GM19193 (cell line): ENCODE results near the gene TMEM200C.

ENCODE experiments used
- POLR2A ChIP-seq: IDR thresholded peaks from 4 replicates; pipeline ENCODE4 v1.6.1; 2011; ENCODE audit not compliant: insufficient read depth, insufficient read length; ENCODE audit errors: extremely low read depth

The TMEM200C gene

DNA sequence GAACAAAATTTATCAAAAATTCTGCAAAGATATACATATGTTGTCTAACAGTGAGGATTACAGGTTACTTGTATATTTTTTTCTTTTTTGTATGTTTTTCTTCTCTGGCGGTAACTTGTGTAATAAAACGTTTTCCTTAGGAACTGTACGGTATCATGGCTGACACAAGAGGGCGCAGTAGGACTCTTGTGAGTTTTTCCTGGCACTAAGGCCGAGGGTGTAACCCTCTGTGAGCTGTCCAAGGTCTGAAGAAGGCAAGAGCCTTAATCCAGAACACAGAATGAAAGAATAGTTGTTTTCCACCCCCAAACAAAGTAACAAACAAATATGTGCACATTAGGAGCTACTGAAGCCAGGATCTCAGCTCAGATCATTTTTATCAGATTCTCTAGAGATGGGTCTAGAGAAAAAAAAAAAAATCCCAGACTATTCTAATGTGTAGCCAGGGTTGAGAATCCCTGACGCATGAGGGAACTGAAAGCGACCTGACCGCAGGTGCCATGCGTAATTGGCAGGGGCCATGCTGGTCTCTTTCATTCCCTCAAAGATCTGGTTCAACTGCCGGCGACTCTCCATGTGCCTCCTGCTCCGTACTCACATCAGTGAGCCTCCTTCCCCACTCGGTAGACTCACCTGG lies 27.0 kb downstream of the TMEM200C start:
- no peak for TF ChIP-seq POLR2A

DNA sequence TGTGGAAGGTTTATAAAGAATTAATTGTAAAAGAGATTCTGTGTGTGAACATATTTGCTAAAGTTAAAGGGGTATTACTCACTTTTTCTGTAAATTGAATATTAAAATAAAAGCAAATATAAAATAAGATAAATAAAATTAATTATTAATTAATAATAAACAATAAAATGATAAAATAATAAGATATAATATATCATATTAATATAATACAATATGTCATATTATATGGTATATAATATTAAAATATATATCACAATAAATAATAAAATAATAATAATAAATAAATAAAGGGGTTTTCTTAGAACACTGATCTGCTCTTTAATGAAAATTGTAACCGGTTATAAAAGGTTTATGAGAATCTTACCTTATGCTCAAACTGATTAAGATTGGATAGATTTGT lies 29.8 kb downstream of the TMEM200C start:
- TF ChIP-seq POLR2A = no peak

DNA sequence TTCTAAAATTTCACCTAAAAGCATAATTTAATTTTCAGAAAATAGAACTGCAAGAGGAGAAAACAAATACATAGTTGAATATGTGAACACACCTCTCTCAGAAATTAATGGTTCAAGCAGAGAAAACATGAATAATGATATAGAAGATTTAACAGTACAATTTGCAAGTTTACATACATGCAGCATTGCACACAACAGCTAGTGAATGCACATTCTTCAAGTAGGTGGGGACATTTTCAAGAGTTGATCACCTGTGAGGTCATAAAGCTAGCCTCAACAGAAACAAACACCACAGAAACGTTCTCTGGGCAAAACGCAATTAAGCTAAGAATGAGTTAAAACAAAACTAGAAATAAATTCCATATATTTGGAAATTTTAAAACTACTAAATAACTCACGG lies 38.1 kb downstream of the TMEM200C start:
- TF ChIP-seq POLR2A = no peak

DNA sequence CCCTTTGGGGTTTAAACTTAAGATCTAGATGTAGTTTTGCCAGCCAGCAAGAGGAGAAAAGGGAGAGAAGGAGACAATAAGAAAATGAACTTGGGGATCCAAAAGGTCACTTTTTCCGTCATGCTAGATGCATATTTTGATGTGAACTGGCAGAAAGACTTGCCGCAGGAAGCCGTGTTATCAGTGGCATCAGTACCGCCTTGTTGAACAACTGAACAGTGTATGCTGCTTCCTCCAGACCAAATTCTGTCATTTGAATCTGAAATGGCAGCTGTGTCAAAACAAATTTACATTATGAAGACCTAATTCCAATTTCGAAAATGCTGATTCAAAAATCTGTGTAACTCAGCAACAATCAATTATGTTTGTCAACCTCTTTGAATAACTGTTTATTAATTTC lies 42.1 kb downstream of the TMEM200C start:
- TF ChIP-seq POLR2A = no peak

DNA sequence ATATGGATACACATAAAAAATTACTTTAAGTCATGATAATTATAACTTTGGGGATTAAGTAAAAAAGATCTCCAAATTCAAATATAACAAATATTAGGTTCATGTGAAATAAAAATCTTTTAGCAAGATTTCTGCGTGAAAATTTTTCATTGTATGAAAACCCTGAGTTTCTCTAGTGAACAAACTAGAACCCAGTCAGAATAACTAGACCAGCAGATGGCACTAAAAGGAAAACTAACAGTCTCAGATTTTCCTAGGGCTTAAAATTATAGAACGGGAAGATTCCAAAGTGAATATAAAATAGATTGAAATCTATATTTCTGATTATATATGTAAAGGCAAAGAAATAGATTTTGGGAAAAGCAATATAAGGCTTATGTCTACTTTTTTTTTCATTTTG lies 43.3 kb downstream of the TMEM200C start:
- no peak for TF ChIP-seq POLR2A

DNA sequence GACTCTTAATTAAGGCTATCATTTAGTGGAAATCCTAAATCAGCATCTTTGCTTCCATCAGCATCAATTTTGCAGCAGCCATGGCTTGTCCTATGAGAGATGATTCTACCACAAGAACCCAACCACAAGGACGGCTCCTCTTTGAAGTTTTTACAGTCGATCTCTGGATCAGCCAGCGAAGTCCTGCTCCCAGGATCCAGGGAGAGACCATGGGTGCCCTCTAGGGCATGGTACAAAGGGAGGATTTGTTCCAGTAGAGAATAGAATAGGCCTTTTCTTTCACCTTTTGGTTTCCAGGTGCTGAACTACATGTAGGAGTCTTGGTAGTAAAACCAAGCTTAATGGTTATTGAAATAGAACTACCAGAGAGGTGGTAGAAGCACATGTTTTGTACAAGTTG lies 52.7 kb downstream of the TMEM200C start:
- no peak for TF ChIP-seq POLR2A

DNA sequence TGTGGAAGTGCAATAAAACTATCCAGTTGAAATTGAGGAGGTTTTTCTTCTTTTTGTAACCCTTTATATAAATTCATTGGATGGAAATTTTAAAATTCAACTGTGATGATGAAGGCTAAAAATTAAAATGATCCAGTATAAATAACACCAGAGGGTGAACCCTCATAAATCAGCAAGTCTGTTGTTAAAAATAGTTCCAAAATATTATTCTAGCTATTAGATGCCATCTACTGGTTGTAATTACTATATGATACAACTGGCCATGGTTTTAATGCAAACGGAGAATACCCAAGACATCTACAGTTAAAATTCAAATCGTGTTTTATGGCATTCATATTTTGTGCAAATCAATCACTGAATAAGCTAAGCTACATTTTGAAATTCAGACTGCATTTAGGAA lies 53.8 kb downstream of the TMEM200C start:
- no peak for TF ChIP-seq POLR2A

DNA sequence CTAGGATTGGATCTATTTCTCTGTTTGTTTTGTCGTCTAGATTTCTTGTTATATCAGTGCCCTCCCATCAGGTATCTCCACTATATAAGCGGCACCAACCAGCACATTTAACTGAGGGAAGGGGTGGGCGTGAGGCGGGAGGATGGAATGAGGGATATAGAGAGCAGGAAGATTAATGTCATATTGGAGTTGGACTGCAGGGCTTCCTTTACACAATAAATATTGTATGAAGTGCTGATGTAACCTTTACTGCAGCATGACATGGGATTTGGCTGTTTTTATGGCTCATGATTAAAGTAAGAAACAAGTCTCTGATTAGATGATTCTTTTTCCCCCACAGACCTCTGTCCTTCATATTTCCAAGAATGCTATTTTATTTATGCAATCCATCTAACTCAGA lies 54.8 kb downstream of the TMEM200C start:
- no peak for TF ChIP-seq POLR2A

DNA sequence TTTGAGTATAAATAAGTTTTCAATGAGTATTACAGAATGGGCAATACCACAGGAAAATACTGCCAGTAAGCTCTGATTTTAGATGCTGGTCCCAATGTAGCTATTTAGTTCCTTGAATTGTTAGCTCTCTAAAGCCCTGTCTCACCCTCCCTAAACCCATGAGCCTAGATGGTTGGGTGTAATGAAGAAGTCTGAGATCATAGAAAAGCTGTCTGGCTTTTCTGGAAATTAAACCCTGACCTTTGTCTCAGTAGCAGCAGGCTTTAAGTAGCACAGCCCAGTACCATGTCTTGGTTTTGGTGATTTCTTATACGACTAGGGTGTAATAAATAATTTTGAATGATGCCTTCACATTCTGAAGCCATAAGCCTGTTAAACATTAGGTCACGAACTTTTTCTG lies 55.3 kb downstream of the TMEM200C start:
- no peak for TF ChIP-seq POLR2A

DNA sequence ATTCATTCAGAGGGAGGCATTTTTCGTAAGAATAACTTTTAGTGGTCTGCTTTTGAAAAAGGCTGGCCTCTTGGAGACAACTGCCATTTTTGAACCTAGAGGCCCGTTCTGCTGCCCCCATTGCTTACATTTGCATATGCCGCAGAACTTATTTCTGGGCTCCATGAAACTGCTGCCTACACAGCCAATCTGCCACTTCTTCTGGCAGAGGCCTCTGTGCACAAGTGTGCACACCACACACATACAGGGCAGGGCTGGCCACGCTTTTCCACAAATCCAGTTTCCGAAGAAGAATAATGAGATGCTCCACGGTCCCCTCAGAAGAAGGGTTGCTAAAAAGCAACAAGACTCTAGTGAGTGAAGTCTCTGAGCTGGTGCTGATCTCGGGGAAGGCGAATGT lies 56.2 kb downstream of the TMEM200C start:
- no peak for TF ChIP-seq POLR2A
